Upper lobe of left lung (tissue), 4 donors: ENCODE measurements around the gene DCUN1D1.

Experiments
- POLR2A ChIP-seq, 4 donors: fragments of 450-650 bp; IDR thresholded peaks; one replicate each; pipeline ENCODE4 v1.5.1; 2016 to 2017; ENCODE audit warnings: antibody characterized with exemption in 4 of 4, mild to moderate bottlenecking in 2 of 4
- POLR2AphosphoS5 ChIP-seq, 2 donors: sonication (generic); formaldehyde crosslinking; IDR thresholded peaks; one replicate each; pipeline ENCODE4 v1.5.1; 2017; ENCODE audit warnings: antibody characterized with exemption in 2 of 2
- TF ChIP-seq, protein P1 (sequence below), 6 experiments: fragments of 450-650 bp in 4 of 6; fragments of 200-600 bp in 2 of 6; sonication (generic) in 2 of 6; IDR thresholded peaks; one replicate each; pipeline ENCODE4 v1.5.1; 2016 to 2019; ENCODE audit warnings: antibody characterized with exemption in 6 of 6

DNA sequence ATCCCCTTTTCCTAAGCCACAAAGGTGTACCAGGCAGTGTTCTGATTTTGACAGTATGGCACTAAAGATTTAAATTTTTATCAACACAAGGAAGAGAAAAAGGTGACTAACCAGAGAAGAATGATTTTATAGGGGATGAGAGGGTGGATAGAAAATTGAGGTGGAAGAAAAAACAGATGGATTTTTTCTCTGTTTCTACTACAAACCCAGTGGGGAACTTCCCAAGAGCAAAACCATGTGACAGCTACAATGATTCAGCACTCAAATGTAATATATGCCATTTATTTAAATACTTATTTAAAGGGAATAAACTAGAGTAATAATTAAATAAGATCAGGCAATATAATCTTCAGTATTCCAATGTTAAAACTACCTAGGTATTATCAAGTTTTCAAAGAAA is 11.1 kb downstream of the DCUN1D1 start:
- TF ChIP-seq, protein P1, sequence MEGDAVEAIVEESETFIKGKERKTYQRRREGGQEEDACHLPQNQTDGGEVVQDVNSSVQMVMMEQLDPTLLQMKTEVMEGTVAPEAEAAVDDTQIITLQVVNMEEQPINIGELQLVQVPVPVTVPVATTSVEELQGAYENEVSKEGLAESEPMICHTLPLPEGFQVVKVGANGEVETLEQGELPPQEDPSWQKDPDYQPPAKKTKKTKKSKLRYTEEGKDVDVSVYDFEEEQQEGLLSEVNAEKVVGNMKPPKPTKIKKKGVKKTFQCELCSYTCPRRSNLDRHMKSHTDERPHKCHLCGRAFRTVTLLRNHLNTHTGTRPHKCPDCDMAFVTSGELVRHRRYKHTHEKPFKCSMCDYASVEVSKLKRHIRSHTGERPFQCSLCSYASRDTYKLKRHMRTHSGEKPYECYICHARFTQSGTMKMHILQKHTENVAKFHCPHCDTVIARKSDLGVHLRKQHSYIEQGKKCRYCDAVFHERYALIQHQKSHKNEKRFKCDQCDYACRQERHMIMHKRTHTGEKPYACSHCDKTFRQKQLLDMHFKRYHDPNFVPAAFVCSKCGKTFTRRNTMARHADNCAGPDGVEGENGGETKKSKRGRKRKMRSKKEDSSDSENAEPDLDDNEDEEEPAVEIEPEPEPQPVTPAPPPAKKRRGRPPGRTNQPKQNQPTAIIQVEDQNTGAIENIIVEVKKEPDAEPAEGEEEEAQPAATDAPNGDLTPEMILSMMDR (IDR thresholded peaks at IDR 0.05): no peak
- TF ChIP-seq POLR2AphosphoS5 (IDR thresholded peaks at IDR 0.05): no peak
- TF ChIP-seq POLR2A (IDR thresholded peaks at IDR 0.05): no peak
